Activated naive CD8-positive, alpha-beta T cell treated with anti-CD3 and anti-CD28 coated beads, Interleukin-2, amount 10 ng/mL, durations not matched to agents 7 days and 5 days (primary cell): ENCODE results near the gene CDC42BPA. TPM values are rescaled to one million over a fixed set of nuclear protein-coding genes. Genes with fewer than 3 reads are reported as not detected.

Source experiments
- ATAC-seq: fragments of 150-1000 bp; cut with Tn5 transposase; one replicate; pipeline ENCODE4 v1.10.0; 2021; ENCODE audit warnings: low read depth, moderate library complexity
- POLR2A ChIA-PET: fragments of 350-600 bp; sonication (Branson Sonifier 250); formaldehyde crosslinking; loops from one replicate; lab custom pipeline; 2021; ENCODE audit warnings: antibody characterized with exemption; lab: Charles Lee
- DNase-seq: peaks from one replicate; pipeline ENCODE4 v3.0.0; 2021
- H3K27ac Mint-ChIP-seq: one replicate; pipeline ENCODE4 v1.8.0; 2022; ENCODE audit warnings: mild to moderate bottlenecking, mixed read lengths
- H3K27me3 Mint-ChIP-seq: one replicate; pipeline ENCODE4 v1.8.0; 2022; ENCODE audit warnings: mild to moderate bottlenecking, moderate library complexity, mixed read lengths
- H3K36me3 Mint-ChIP-seq: one replicate; pipeline ENCODE4 v1.8.0; 2021; ENCODE audit warnings: mild to moderate bottlenecking, mixed read lengths
- H3K4me1 Mint-ChIP-seq: one replicate; pipeline ENCODE4 v1.8.0; 2021; ENCODE audit warnings: mixed read lengths
- H3K4me3 Mint-ChIP-seq: one replicate; pipeline ENCODE4 v1.8.0; 2022; ENCODE audit warnings: mild to moderate bottlenecking, moderate library complexity, mixed read lengths
- H3K9me3 Mint-ChIP-seq: one replicate; pipeline ENCODE4 v1.8.0; 2021; ENCODE audit warnings: mixed read lengths
- total RNA-seq, 2 experiments: library from RNA; stranded (reverse); gene quantifications; one replicate each; pipeline ENCODE4 v1.2.3, GENCODE V29; 2021

Gene CDC42BPA
- total RNA-seq, 2 experiments from 2014 or later: 0.91 to 1.2 TPM

GRCh38 chr1:226977643-226978431 is 340.5 kb downstream of the CDC42BPA start:
- Mint-ChIP-seq H3K36me3 (no peaks in the 10 kb centered on the region), H3K4me3 (no peak overlapping the region), H3K4me1 (no peaks in the 10 kb centered on the region), H3K9me3 (no peaks in the 10 kb centered on the region), H3K27me3 (no peaks in the 10 kb centered on the region), H3K27ac (no peak overlapping the region)
- no peak for ATAC-seq
- POLR2A ChIA-PET: interaction anchor here (0.6 kb wide), 1 partner anchor 415 kb away, joined by 3 read pairs; no protein-coding TSS in a partner anchor
- DNase-seq: no peak

DNA sequence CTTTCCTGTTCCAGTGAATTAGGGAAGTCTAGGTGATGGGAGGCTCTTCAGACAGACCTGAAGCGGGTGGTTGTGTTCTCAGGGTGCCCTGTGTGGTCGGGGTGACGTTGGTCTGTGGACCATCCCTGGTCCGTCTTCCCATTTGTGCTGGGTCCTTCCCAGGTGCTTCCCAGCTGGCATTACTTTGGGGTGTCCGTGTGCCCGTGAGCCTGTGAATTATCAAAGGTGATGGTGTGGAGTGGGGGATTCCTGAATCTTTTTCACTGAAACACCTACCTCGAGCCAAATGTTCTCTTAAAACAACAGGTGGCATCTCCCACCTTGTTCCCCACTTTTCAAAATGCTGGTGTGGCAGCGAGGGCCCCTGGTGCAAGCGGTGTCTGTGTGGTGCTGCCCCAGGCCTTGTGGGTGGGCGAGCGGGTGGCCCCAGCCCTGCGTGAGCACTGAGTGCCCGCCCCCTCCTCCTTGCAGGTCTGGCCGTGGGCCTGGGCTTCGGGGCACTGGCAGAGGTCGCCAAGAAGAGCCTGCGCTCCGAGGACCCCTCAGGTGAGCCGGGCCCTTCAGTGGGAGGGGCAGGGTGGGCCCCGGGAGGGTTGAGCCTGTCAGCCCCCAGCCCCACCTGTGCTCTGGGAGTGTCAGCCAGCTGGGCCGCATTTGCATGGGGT is 341.2 kb downstream of the CDC42BPA start:
- ATAC-seq (no peak), DNase-seq (no peak)
- Mint-ChIP-seq H3K4me3 (no peak overlapping the region), H3K9me3 (no peaks in the 10 kb centered on the region), H3K4me1 (no peaks in the 10 kb centered on the region), H3K27me3 (no peaks in the 10 kb centered on the region), H3K36me3 (peaks cover under 1% of the 10 kb centered on the region), H3K27ac (no peak overlapping the region)
- POLR2A ChIA-PET: interaction anchor here (0.6 kb wide), 1 partner anchor 415 kb away, joined by 3 read pairs; no protein-coding TSS in a partner anchor

DNA sequence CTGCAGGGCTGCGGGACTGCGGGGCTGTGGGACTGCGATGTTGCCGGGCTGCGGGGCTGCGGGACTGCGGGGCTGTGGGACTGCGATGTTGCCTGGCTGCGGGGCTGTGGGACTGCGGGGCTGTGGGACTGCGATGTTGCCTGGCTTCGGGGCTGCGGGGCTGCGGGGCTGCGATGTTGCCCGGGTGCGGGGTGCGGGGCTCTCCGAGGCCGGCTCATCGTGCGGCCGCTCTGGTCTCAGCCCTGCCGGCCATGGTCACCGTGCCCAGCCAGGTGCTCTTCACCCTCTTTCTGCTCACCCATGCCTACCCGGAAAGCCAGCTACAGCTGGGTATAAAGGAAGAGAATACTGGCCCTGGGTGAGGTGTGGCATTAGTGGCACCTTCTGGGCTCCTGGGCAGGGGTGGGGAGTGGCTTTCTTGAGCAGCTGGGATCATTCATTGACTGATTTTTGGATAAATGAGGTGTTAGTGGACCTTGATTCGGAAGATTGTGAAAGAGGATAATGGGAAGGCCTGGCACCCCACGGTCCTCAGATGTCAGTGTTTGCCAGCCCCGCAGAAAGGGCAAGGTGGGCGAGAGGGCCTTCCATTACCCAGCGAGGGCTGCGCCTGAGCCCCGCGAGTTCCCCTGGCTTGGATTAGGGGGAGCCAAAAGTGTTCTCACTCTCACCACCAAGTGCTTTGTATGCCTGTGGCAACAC is 341.9 kb downstream of the CDC42BPA start:
- Mint-ChIP-seq H3K27me3 (no peaks in the 10 kb centered on the region), H3K4me3 (no peak overlapping the region), H3K4me1 (peaks cover 1% of the 10 kb centered on the region), H3K36me3 (peaks cover 7% of the 10 kb centered on the region), H3K9me3 (peaks cover 5% of the 10 kb centered on the region), H3K27ac (no peak overlapping the region)
- ATAC-seq (no peak), DNase-seq (no peak)
- POLR2A ChIA-PET: no interaction called here

GRCh38 chr1:226975259-226976250 is 342.7 kb downstream of the CDC42BPA start:
- ATAC-seq (no peak), DNase-seq (no peak)
- Mint-ChIP-seq H3K9me3 (peaks cover 5% of the 10 kb centered on the region), H3K27me3 (no peaks in the 10 kb centered on the region), H3K4me1 (peaks cover 1% of the 10 kb centered on the region), H3K36me3 (peaks cover 7% of the 10 kb centered on the region), H3K4me3 (no peak overlapping the region), H3K27ac (no peak overlapping the region)
- POLR2A ChIA-PET: no interaction called here

GRCh38 chr1:226974544-226975258 is 343.6 kb downstream of the CDC42BPA start:
- DNase-seq: no peak
- H3K27ac Mint-ChIP-seq: no peak overlapping the region
- no peaks in the 10 kb centered on the region for H3K27me3 Mint-ChIP-seq
- no peak for ATAC-seq
- H3K36me3 Mint-ChIP-seq: peaks cover 7% of the 10 kb centered on the region
- no peak overlapping the region for H3K4me3 Mint-ChIP-seq
- peaks cover 1% of the 10 kb centered on the region for H3K4me1 Mint-ChIP-seq
- POLR2A ChIA-PET: no interaction called here
- H3K9me3 Mint-ChIP-seq: peaks cover 5% of the 10 kb centered on the region

- H3K27ac Mint-ChIP-seq: no peak overlapping the region
- H3K36me3 Mint-ChIP-seq: peaks cover 11% of the 10 kb centered on the region
- no peaks in the 10 kb centered on the region for H3K27me3 Mint-ChIP-seq
- DNase-seq (no peak), ATAC-seq (no peak)
- POLR2A ChIA-PET: no interaction called here
- H3K9me3 Mint-ChIP-seq: peaks cover 5% of the 10 kb centered on the region
- H3K4me3 Mint-ChIP-seq: no peak overlapping the region
- peaks cover 1% of the 10 kb centered on the region for H3K4me1 Mint-ChIP-seq
Measured at GRCh38 chr1:226973898-226974543, 344.3 kb downstream of the CDC42BPA start.

DNA sequence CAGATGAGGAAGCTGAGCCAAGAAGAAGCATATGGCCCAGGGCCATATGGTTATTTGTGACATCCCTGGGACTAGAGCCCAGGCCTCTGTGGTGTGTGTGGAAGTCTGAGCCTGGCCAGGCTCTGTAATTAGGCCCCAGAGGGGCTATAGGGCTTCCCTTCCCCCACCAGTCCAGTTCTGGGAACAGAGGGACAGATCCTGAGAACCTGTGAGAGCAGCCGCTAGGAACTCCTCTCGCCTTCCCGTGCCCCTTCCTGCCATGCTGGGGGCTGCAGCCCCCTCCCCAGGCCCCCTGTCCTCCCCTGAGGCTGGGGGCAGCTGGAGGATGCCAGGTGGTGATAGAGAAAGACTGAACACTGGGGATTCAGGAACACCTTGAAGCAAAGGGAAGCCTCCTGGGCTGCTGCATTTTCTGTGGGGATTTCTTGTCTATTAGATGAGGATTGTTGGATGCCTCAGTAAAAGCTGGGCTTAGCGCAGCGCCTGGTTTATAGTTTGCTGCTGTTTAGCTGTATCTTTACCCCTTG is 344.9 kb downstream of the CDC42BPA start:
- POLR2A ChIA-PET: no interaction called here
- no peak overlapping the region for H3K4me3 Mint-ChIP-seq
- H3K36me3 Mint-ChIP-seq: peaks cover 13% of the 10 kb centered on the region
- DNase-seq (no peak), ATAC-seq (no peak)
- peaks cover 5% of the 10 kb centered on the region for H3K9me3 Mint-ChIP-seq
- H3K27me3 Mint-ChIP-seq: no peaks in the 10 kb centered on the region
- no peak overlapping the region for H3K27ac Mint-ChIP-seq
- peaks cover 1% of the 10 kb centered on the region for H3K4me1 Mint-ChIP-seq

DNA sequence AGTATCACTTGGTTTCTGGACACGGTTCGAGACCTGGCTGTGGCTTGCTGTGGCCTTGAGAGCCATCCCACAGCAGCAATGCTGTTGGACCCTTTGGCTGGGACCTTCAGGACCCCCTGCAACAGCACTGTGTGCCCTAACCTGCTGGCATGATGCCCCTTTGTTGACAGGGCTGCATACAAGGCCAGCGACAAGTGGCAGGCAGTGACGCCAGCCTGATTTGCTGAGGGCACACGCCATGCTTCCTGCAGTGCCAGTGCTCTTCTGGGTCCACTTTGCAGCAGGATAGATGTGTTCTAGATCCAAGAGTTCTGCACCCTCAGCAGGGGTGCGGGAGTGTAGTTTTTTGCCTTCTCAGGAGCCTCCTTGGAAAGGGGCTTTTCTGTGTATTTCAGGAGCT is 345.4 kb downstream of the CDC42BPA start:
- Mint-ChIP-seq H3K4me3 (no peak overlapping the region), H3K4me1 (peaks cover 1% of the 10 kb centered on the region), H3K27me3 (no peaks in the 10 kb centered on the region), H3K27ac (no peak overlapping the region), H3K36me3 (peaks cover 13% of the 10 kb centered on the region), H3K9me3 (peaks cover 5% of the 10 kb centered on the region)
- POLR2A ChIA-PET: no interaction called here
- DNase-seq (no peak), ATAC-seq (no peak)

DNA sequence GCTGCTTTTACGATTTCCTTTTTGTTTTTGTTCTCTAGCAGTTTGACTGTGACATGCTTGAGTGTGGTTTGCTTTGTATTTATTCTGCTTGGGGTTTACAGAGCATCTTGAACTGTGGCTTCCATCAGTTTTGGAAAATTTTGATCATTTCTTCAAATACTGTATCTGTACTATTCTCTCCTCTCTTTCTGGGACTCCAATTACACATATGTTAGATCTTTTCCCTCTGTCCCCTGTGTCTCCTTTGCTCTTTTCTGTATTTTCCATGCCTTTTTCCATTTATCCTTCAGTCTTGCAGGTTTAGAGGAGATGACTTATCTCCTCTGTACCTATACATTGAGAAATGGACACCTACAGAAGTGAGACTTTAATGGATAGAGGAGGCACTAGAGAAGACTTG is 346.5 kb downstream of the CDC42BPA start:
- POLR2A ChIA-PET: no interaction called here
- DNase-seq (no peak), ATAC-seq (no peak)
- Mint-ChIP-seq H3K27me3 (no peaks in the 10 kb centered on the region), H3K4me1 (peaks cover 1% of the 10 kb centered on the region), H3K27ac (no peak overlapping the region), H3K4me3 (no peak overlapping the region), H3K36me3 (peaks cover 15% of the 10 kb centered on the region), H3K9me3 (peaks cover 5% of the 10 kb centered on the region)

DNA sequence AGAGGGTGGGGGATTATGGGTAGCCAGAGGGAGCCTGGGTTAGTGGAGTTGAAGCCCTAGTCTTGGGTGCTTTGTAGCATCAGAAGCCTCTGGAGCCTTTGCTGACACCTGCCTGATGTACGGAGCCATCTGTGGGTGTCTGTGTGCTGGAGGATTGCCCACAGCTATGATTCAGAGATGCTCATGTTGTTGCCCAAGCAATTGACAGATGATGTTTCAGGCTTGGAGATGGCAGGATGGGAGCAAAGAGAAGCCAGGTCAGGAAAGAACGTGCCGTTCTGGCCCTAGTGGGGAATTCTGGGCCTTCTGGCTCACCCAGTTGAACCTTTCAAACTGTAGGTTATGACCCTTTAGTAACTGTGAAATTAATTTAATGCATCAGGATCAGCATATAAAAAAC is 350.6 kb downstream of the CDC42BPA start:
- DNase-seq (no peak), ATAC-seq (no peak)
- no peaks in the 10 kb centered on the region for H3K27me3 Mint-ChIP-seq
- H3K27ac Mint-ChIP-seq: no peak overlapping the region
- POLR2A ChIA-PET: no interaction called here
- H3K4me3 Mint-ChIP-seq: no peak overlapping the region
- H3K9me3 Mint-ChIP-seq: peaks cover 5% of the 10 kb centered on the region
- peaks cover 3% of the 10 kb centered on the region for H3K4me1 Mint-ChIP-seq
- peaks cover 15% of the 10 kb centered on the region for H3K36me3 Mint-ChIP-seq

GRCh38 chr1:226966683-226967082 is 351.6 kb downstream of the CDC42BPA start:
- peaks cover 2% of the 10 kb centered on the region for H3K9me3 Mint-ChIP-seq
- H3K4me1 Mint-ChIP-seq: peaks cover 2% of the 10 kb centered on the region
- no peak overlapping the region for H3K27ac Mint-ChIP-seq
- DNase-seq (no peak), ATAC-seq (no peak)
- POLR2A ChIA-PET: no interaction called here
- no peaks in the 10 kb centered on the region for H3K27me3 Mint-ChIP-seq
- peaks cover 10% of the 10 kb centered on the region for H3K36me3 Mint-ChIP-seq
- no peak overlapping the region for H3K4me3 Mint-ChIP-seq
